ENCODE data around the gene LARP1.
"Not testable (repeated sequence)": the region's sequence is repeated elsewhere in the genome, so short reads cannot be mapped to it uniquely, and the experiment has no call there.

Gene LARP1

DNA sequence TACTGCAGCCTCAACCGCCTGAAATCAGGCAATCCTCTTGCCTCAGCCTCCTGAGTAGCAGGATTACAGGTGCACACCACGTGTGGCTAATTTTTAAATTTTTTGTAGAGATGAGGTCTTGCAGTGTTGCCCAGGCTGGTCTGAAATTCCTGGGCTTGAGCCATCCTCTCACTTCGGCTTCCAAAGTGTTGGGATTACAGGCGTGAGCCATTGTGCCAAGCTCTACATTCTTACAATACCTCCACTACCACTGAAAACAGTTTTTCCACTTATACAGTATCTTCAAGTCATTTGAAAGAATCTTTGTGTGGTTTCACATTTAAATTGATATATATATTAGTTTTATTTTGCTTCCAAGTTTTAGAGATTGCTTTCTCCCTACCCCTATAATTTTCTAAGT is 42.6 kb downstream of the LARP1 start:
- DNase-seq: no peak

GRCh38 chr5:154800582-154800981 is 45.4 kb downstream of the LARP1 start:
- no peak for DNase-seq

DNA sequence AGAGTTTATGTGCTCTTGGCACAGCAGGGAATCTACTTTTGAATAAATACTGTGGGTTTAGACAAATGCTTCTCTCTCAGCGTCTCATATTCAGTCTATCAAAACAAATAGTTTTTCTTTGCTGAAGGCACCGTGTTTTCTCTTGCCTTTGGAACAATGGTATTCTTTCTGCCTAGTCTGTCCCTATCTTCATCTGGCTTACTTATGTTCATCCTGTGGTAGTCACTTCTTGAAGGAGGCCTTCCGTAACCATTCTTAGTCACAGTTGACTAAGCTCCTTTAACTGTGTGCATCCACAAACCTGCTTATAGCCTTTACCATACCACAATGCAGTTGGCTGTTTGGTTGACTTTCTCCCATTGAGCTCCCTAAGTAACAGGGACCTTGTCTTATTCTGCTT is 45.9 kb downstream of the LARP1 start:
- DNase-seq: no peak

- no peak for DNase-seq
Measured at GRCh38 chr5:154802050-154802449, 46.9 kb downstream of the LARP1 start.

DNA sequence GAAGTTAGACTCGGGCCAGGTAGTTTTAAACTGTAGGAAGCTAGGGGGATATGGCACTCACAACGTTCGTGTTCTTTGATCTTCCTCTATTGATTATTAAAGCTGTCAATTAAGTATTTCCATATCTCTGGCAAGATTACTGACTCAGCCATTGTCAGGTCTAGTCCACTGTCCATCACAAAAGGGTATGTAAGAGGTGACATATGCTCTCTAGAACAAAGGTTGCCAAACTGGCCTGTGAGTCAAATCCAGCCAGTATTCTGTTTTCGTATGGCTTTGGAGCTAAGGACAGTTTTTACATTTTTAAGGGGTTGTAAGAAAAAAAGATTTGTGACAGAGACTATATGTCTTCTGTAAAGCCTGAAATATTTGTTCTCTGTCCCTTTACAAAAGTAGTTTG is 51.0 kb downstream of the LARP1 start:
- DNase-seq: no peak

- no peak for DNase-seq
Measured at GRCh38 chr5:154811239-154811638, 56.1 kb downstream of the LARP1 start.

- DNase-seq: peak; percentile 15
Measured at GRCh38 chr5:154811653-154812465, 56.7 kb downstream of the LARP1 start.

- DNase-seq: no peak
Measured at GRCh38 chr5:154813158-154813557, 58.0 kb downstream of the LARP1 start.

GRCh38 chr5:154813736-154814135 is 58.6 kb downstream of the LARP1 start:
- no peak for DNase-seq

- DNase-seq: no peak
Measured at GRCh38 chr5:154815025-154815424, 59.8 kb downstream of the LARP1 start.

GRCh38 chr5:154815684-154816247 is 60.6 kb downstream of the LARP1 start:
- no peak for DNase-seq

DNA sequence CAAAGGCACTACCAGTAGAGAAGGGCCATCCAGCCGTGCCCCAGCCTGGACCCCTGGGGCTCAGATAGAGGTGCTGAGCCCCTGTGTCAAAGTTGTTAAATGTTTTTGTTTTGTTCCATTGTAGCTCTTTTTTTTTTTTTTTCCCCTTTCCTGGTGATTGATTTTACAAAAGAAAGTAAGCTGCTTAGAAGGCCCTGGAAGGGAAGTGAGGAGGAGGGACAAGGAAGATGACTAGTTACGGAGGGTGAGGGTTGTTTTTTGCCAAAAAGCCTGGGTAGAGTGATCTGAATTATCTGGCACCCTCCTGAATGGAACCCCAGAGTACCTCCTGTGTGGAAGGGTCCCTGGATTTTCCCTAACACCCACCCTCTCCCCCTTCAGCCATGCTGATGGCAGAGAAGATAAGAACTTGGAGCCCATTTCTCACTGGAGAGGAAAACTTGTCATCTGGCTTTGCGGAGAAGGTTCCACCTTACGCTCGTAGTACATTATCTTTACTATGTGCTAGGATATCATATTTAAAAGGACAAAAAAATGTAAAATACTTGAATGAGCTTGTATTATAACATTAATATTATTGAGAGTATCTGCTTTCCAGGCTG is 61.8 kb downstream of the LARP1 start:
- DNase-seq: no peak

DNA sequence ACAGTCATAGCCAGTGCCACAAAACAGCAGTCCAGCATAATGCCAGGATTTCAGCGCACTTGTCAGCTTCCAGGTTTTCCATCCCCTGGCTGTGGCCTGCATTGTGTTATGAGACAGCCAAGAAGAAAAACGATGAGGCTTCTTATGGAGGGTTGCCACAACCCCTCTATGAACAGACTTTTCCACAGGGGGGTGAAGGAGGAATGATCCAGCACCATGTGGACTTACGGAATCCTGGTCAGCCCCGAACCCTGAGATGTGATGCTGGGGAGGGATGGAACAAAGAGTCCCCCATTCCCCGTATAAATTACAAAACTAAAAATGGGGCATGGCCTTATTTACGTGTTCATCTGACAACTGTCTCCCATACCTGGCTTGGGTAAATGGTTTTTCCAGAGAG is 62.6 kb downstream of the LARP1 start:
- DNase-seq: no peak

DNA sequence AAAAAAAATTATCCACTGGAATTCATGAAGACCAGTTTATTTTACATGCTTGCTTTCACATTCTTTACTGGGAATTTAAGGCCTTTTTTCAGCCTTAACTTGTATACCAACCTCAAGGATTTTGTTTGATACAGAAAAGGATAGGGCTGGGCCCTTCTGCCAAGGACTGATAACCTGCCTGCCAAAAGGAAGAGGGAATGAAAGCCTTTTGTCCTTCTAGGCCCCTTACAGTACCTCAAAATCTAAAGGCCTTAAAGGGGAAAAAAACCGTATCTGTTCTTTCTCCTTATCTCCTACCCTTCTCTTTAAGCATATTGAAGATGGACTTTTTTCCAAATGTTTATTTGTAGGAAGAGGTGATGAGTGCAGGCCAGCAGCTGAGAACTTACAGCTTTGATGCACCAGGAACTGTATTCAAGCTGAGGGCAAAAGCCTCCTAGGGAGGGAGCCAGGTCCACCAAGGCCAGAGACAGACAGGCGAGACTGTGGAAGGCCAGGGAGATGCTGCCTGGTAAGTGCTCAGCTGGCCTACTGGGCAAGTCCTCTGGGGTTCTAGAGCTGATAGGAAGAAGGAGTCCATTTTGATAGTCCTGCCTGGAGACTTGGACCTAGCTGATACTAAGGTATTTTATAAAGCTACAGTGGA is 63.4 kb downstream of the LARP1 start:
- no peak for DNase-seq

DNA sequence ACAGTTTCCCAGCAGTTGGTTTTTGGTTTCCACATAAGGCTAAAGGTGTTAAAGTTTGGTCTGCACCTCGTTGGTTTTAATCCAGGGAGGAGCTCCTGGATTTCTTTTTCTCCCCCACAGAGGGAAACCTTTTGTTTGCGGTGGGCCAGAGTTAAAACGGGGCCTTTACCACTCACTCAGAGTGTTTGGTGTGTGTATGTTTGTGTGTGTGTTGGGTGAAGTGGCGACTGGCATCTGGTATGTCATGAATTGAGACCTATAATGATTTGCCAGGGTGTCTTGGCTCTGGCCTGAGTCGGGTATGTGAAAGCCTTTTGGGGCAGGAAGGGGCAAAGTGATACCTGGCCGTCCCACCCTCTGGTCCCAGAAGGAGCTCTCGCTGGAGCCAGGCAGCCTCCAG is 64.4 kb downstream of the LARP1 start:
- no peak for DNase-seq

GRCh38 chr5:154820383-154820782 is 65.2 kb downstream of the LARP1 start:
- no peak for DNase-seq

- DNase-seq: not testable (repeated sequence)
Measured at GRCh38 chr5:154822896-154823295, 67.7 kb downstream of the LARP1 start.

DNA sequence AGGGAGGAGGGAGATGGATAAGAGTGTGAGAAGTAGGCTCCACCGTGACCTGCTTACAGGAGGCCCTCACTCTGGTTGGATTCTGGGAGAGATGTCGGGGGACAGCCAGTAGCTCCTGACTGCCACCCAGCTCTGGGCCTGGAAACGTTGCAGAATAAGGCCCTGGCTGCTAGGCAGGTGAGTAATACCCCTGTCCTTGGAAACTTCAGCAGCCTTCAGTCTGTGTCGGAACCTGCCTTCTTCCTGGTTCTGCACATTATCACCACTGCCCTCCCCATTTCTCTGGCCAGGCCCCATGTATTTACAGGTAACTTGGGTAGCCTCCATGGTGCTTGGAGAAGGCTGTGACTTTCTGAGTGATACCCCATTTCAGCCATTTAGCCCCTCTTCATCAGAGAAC is 68.4 kb downstream of the LARP1 start:
- DNase-seq: no peak

DNA sequence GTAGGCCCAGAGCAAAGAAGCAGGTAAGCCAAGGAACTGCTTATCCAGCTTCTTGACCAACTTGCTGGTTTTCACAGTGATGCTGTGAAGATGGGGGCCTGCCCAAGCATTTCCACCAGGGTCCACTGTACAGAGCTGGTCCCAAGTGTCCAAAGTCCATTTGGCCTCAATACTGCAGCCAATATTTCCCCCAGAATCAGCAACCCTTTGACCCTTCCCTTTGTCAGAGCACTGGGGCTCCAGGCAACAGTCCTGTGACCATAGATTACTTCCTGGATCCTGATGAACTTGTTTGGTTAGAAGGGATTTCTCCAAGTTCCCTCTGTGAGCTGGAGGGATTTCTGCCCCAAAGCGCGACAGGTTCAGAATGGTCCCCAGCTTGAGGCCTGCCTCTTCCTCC is 68.9 kb downstream of the LARP1 start:
- no peak for DNase-seq

DNA sequence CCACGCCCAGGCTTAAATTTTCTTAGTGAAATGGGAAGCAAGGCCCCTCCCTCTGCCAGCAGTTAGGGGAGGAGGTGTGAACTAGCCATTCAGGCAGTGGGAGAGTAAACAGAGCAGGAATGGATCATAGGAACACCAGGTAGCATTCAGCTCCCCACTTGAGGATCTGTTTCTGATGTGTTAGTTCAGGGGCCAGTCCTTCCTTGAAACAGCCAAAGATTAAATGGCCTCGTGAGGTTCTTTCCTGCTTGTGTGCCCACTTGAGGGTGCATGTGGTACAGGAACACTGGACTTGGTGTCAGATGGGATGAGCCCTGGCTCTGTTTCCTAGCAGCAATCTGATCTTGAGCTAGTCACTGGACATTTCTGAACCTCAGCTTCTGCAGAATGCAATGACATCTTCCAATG is 74.0 kb downstream of the LARP1 start:
- no peak for DNase-seq

GRCh38 chr5:154829589-154830218 is 74.5 kb downstream of the LARP1 start:
- DNase-seq: no peak

GRCh38 chr5:154830219-154830595 is 75.0 kb downstream of the LARP1 start:
- no peak for DNase-seq

DNA sequence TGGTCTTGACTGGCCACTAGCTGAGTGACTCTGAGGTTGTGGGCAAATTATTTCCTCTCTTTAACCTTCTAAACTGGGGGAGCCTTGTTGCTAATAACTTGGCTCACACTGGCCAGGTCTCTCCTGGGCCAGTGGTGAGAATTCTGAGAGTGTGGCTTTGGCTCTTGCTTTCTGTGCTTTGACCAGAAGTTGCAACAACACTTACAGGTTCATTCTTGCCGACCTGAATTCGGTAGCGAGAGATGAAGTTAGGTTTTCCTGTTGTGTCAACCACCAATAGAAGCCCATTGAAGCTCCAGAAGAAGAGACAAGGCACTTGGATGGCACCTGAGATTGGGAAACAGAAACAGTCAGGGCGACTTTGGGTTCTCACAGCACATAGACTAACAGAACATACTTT is 75.4 kb downstream of the LARP1 start:
- no peak for DNase-seq

GRCh38 chr5:154831451-154831850 is 76.3 kb downstream of the LARP1 start:
- DNase-seq: no peak

All from NCI-H446 treated with DMSO at 0.1 percent for 48 hours (cell line).